GM18498 (cell line): ENCODE data around the gene NEIL1.
"Not testable (repeated sequence)": the region's sequence is repeated elsewhere in the genome, so short reads cannot be mapped to it uniquely, and the experiment has no call there.

Experiments used
- ATAC-seq: cut with Tn5 transposase; IDR thresholded peaks from one replicate; pipeline ENCODE4 v1.9.1; 2021; ENCODE audit warnings: mild to moderate bottlenecking, moderate library complexity; ENCODE audit not compliant: unreplicated experiment

NEIL1 gene

GRCh38 chr15:75371486-75371885 lies 24.6 kb downstream of the NEIL1 start:
- no peak for ATAC-seq

GRCh38 chr15:75371901-75372688 lies 25.3 kb downstream of the NEIL1 start:
- ATAC-seq = no peak

- no peak for ATAC-seq
Measured at GRCh38 chr15:75380773-75381172, 33.9 kb downstream of the NEIL1 start.

- ATAC-seq = not testable (repeated sequence)
Measured at GRCh38 chr15:75383986-75384385, 37.1 kb downstream of the NEIL1 start.

GRCh38 chr15:75389791-75390382 lies 43.0 kb downstream of the NEIL1 start:
- ATAC-seq = no peak

GRCh38 chr15:75397494-75397893 lies 50.7 kb downstream of the NEIL1 start:
- no peak for ATAC-seq

GRCh38 chr15:75403892-75404291 lies 57.1 kb downstream of the NEIL1 start:
- ATAC-seq = no peak
